Measurements from ENCODE around the gene LGI4. TPM values are rescaled to one million over a fixed set of nuclear protein-coding genes. Genes with fewer than 3 reads are reported as not detected.

LGI4 gene
- total RNA-seq, 1 donor, result 0.72 TPM

DNA sequence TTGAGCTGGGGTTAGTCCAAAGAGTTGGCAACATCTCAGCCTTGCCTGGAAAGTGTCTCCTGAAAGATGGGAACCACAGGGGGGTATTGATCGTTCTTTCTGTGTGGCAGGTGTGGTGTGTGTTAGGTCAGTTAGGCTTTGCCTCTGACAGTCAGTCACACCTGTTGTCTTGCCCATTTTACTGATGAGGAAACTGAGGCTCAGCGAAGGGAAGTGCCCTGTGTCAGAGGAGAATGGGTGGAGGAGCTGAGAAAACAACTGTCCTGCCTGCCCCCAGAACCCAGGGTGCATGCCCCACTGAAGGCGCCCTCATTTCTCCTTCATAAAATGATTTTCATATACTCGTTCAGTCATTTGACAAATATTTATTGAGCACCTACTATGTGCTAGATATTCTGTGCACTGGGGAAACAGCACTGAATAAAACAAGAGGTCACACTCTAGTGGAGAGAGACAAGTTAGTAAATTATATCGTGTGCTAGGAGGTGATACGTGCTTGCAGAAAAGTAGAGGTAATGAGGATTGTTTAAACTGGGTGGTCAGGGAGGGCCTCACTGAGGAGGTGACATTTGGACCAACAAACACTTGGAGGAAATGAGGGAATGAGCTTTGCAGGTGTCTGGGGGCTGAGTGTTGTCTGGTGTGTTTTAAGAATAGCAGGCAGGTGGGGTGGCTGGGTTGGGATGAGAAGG lies 21.3 kb upstream of the LGI4 start:
- H3K27me3 ChIP-seq (ENCODE audit: insufficient read depth, low read length), result peaks cover 2% of the 10 kb centered on the region
- no peaks in the 10 kb centered on the region for H4K20me1 ChIP-seq (ENCODE audit: insufficient read depth, low read length)
- no peak overlapping the region for H2AFZ ChIP-seq (ENCODE audit: low read length)
- peaks cover 25% of the 10 kb centered on the region for H3K36me3 ChIP-seq (ENCODE audit: insufficient read depth, low read length)
- H3K9me3 ChIP-seq (ENCODE audit: low read depth, low read length), result no peaks in the 10 kb centered on the region
- peak overlapping the region; percentile 77 for H3K4me2 ChIP-seq (ENCODE audit: insufficient read depth, low read length)
- peak; percentile 21 for DNase-seq (ENCODE audit: insufficient read length, low spot score, missing footprints)
- H3K4me1 ChIP-seq (ENCODE audit: insufficient read depth, low read length), result peaks cover 13% of the 10 kb centered on the region
- TF ChIP-seq, protein P1, sequence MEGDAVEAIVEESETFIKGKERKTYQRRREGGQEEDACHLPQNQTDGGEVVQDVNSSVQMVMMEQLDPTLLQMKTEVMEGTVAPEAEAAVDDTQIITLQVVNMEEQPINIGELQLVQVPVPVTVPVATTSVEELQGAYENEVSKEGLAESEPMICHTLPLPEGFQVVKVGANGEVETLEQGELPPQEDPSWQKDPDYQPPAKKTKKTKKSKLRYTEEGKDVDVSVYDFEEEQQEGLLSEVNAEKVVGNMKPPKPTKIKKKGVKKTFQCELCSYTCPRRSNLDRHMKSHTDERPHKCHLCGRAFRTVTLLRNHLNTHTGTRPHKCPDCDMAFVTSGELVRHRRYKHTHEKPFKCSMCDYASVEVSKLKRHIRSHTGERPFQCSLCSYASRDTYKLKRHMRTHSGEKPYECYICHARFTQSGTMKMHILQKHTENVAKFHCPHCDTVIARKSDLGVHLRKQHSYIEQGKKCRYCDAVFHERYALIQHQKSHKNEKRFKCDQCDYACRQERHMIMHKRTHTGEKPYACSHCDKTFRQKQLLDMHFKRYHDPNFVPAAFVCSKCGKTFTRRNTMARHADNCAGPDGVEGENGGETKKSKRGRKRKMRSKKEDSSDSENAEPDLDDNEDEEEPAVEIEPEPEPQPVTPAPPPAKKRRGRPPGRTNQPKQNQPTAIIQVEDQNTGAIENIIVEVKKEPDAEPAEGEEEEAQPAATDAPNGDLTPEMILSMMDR (IDR thresholded peaks at IDR 0.05; ENCODE audit: extremely low read depth, low read depth, low read length), result no peak
- H3K4me3 ChIP-seq (ENCODE audit: insufficient read depth, low read length), result peak overlapping the region; percentile 89
- H3K79me2 ChIP-seq (ENCODE audit: insufficient read depth, low read length), result peaks cover 22% of the 10 kb centered on the region
- no peak overlapping the region for H3K27ac ChIP-seq (ENCODE audit: low read depth, low read length)

DNA sequence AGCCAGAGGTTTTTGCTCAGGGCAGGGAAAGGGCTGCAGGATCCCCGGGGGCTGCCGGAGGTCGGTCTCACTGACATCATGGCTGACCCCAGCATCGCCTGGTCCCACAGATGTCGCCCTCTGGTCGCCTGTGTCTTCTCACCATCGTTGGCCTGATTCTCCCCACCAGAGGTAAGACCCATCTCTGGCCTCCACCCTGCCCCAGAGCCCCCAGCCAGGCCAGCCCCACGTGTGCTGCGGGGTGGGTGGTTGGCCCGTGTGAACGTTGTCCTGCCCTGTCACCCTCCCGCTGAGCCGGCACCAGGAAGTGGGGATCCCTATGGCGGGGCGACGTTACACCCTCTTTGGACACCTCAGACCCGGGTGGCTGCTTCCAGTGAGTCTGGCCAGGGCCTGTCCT lies 20.6 kb upstream of the LGI4 start:
- H3K79me2 ChIP-seq (ENCODE audit: insufficient read depth, low read length), result peaks cover 22% of the 10 kb centered on the region
- no peaks in the 10 kb centered on the region for H3K9me3 ChIP-seq (ENCODE audit: low read depth, low read length)
- H3K4me3 ChIP-seq (ENCODE audit: insufficient read depth, low read length), result peak overlapping the region; percentile 89
- peaks cover 2% of the 10 kb centered on the region for H3K27me3 ChIP-seq (ENCODE audit: insufficient read depth, low read length)
- peak overlapping the region; percentile 18 for H3K27ac ChIP-seq (ENCODE audit: low read depth, low read length)
- peaks cover 21% of the 10 kb centered on the region for H3K36me3 ChIP-seq (ENCODE audit: insufficient read depth, low read length)
- TF ChIP-seq, protein P1 (IDR thresholded peaks at IDR 0.05; ENCODE audit: extremely low read depth, low read depth, low read length), result no peak
- H3K4me1 ChIP-seq (ENCODE audit: insufficient read depth, low read length), result peaks cover 13% of the 10 kb centered on the region
- peak overlapping the region; percentile 77 for H3K4me2 ChIP-seq (ENCODE audit: insufficient read depth, low read length)
- H2AFZ ChIP-seq (ENCODE audit: low read length), result peak overlapping the region; percentile 79
- DNase-seq (ENCODE audit: insufficient read length, low spot score, missing footprints), result peak; percentile 88
- no peaks in the 10 kb centered on the region for H4K20me1 ChIP-seq (ENCODE audit: insufficient read depth, low read length)

DNA sequence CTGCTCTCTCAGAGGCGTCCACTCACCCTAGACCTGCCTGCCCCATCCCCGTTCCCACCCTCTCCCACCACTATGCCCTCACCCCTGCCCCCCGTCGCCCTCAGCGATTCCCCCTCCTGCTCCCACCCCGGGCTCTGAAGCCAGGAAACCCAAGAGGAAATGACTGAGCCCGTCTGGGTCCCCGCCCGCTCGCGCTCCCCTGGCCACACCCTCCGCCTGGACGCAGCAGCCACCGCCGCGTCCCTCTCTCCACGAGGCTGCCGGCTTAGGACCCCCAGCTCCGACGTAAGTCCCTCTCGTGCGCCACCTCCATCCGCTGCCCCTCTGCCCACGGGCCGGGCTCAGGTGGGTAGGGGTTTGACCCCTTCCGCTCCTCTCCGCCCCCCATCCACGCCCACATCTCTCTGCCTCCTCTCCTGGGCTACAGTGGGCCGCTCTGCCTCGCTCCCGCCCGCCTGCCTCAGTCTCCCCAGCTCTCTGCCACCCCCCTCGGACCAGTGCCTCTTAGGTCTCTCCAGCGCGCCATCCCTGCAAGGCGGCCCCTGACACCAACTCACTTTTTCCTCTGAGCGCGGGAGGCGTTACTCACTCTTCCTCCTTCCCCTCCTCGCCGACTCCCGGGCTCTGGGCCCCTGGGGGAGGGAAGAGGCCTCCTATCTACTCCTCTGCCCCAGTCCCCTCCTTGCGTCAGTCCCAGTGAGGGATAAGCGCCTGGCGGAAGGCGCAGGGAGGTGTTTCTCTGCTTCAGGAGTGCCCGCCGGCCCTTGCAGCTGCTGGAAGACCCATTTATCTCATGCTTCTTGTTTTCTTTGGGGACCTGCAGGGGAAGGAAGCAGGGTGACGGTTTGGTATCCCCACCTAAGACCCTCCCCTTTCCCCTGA lies 19.9 kb upstream of the LGI4 start, which contains the start of gene FXYD5:
TSS of gene FXYD5 (plus strand) at position 211 of the 882 bp plus-strand sequence. CDS start 816 bp downstream, outside the sequence.
- DNase-seq (ENCODE audit: insufficient read length, low spot score, missing footprints), result peak; percentile 98
- H3K27ac ChIP-seq (ENCODE audit: low read depth, low read length), result peak within 1 kb of the TSS; percentile 53
- H4K20me1 ChIP-seq (ENCODE audit: insufficient read depth, low read length), result no peaks in the 10 kb centered on the region
- TF ChIP-seq, protein P1 (IDR thresholded peaks at IDR 0.05; ENCODE audit: extremely low read depth, low read depth, low read length), result no peak
- peak within 1 kb of the TSS; percentile 89 for H3K4me3 ChIP-seq (ENCODE audit: insufficient read depth, low read length)
- H3K36me3 ChIP-seq (ENCODE audit: insufficient read depth, low read length), result peaks cover 20% of the 10 kb centered on the region
- H3K9me3 ChIP-seq (ENCODE audit: low read depth, low read length), result no peaks in the 10 kb centered on the region
- H3K4me2 ChIP-seq (ENCODE audit: insufficient read depth, low read length), result peak within 1 kb of the TSS; percentile 77
- H2AFZ ChIP-seq (ENCODE audit: low read length), result peak within 1 kb of the TSS; percentile 79
- H3K27me3 ChIP-seq (ENCODE audit: insufficient read depth, low read length), result peaks cover 2% of the 10 kb centered on the region
- peaks cover 22% of the 10 kb centered on the region for H3K79me2 ChIP-seq (ENCODE audit: insufficient read depth, low read length)
- peaks cover 13% of the 10 kb centered on the region for H3K4me1 ChIP-seq (ENCODE audit: insufficient read depth, low read length)

Measured in osteoblast (primary cell).